Mesodermal cell (in vitro differentiated cells): Measurements from ENCODE around the gene CRELD2.

ENCODE experiments used
- H3K27ac ChIP-seq: 2 replicates; pipeline ENCODE4 v1.7.0; 2013; ENCODE audit warnings: mild to moderate bottlenecking, low read depth, low read length, moderate library complexity; ENCODE audit not compliant: severe bottlenecking
- H3K36me3 ChIP-seq: 2 replicates; pipeline ENCODE4 v1.7.1; 2013; ENCODE audit warnings: mild to moderate bottlenecking, low read length, moderate library complexity; ENCODE audit not compliant: control insufficient read depth, insufficient read depth
- H3K4me1 ChIP-seq: one replicate; pipeline ENCODE4 v1.7.1; 2013; ENCODE audit warnings: mild to moderate bottlenecking, low read length; ENCODE audit not compliant: insufficient read depth, control insufficient read depth, poor library complexity, severe bottlenecking
- H3K4me3 ChIP-seq: 2 replicates; pipeline ENCODE4 v1.7.0; 2013; ENCODE audit warnings: low read length, control low read depth, mild to moderate bottlenecking; ENCODE audit not compliant: insufficient read depth, poor library complexity, severe bottlenecking; ENCODE audit errors: extremely low read depth
- H3K9me3 ChIP-seq: 2 replicates; pipeline ENCODE4 v1.7.1; 2013; ENCODE audit warnings: mild to moderate bottlenecking, low read length, moderate library complexity; ENCODE audit not compliant: control insufficient read depth
- WGBS, 2 experiments: methylation state at CpG; one replicate each; pipeline ENCODE4 v1.1.5; 2013; ENCODE audit warnings: missing lambda C conversion rate in 2 of 2; ENCODE audit not compliant: insufficient coverage in 2 of 2; 5-methylcytosine and 5-hydroxymethylcytosine counted together

CRELD2 gene

GRCh38 chr22:49966041-49966773 is 47.8 kb downstream of the CRELD2 start:
- Histone ChIP-seq H3K27ac (no peak overlapping the region), H3K36me3 (peaks cover 28% of the 10 kb centered on the region), H3K4me1 (peaks cover 21% of the 10 kb centered on the region), H3K9me3 (no peaks in the 10 kb centered on the region), H3K4me3 (no peak overlapping the region)
- 91 to 95% methylated on average over 9 to 11 of the region's 11 CpGs for WGBS, 2 experiments

GRCh38 chr22:49966774-49967705 is 48.6 kb downstream of the CRELD2 start:
- peaks cover 28% of the 10 kb centered on the region for H3K36me3 ChIP-seq
- no peaks in the 10 kb centered on the region for H3K9me3 ChIP-seq
- peaks cover 21% of the 10 kb centered on the region for H3K4me1 ChIP-seq
- no peak overlapping the region for H3K4me3 ChIP-seq
- 86 to 90% methylated on average over 32 to 36 of the region's 36 CpGs for WGBS, 2 experiments
- peak overlapping the region; percentile 29 for H3K27ac ChIP-seq

GRCh38 chr22:49967706-49968208 is 49.3 kb downstream of the CRELD2 start:
- peaks cover 19% of the 10 kb centered on the region for H3K4me1 ChIP-seq
- peak overlapping the region; percentile 29 for H3K27ac ChIP-seq
- H3K9me3 ChIP-seq = no peaks in the 10 kb centered on the region
- WGBS, 2 experiments = 79 to 82% methylated on average over 18 of the region's 18 CpGs
- H3K4me3 ChIP-seq = no peak overlapping the region
- peaks cover 25% of the 10 kb centered on the region for H3K36me3 ChIP-seq

DNA sequence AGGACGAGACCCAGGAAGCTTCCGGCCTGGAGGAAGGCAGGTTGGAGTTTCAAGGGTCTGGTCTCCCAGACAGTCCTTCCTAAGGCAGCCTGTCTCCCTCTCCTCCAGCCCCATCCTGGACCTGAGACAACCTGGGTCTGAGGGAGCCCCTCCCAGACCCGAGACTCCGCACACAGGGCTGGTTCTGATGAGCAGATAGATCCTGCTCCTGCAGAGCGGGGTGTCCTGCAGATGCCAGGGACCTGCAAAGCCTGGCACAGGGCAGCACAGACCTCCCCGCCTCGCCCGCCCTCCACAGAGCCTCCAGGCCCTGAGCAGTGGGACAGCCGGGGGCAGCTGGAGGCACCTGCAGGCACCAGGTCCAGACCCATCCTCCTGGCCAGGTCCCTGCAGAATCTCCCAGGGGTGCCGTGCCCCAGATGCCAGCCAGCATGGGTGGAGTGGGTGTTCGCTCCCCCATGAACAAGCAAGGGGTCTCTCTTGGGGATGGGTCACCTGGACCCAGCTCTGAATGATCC is 49.9 kb downstream of the CRELD2 start:
- Histone ChIP-seq H3K9me3 (no peaks in the 10 kb centered on the region), H3K4me3 (no peak overlapping the region), H3K4me1 (peaks cover 14% of the 10 kb centered on the region), H3K36me3 (peaks cover 19% of the 10 kb centered on the region), H3K27ac (no peak overlapping the region)
- WGBS, 2 experiments = 97 to 98% methylated on average over 9 to 10 of the region's 11 CpGs

DNA sequence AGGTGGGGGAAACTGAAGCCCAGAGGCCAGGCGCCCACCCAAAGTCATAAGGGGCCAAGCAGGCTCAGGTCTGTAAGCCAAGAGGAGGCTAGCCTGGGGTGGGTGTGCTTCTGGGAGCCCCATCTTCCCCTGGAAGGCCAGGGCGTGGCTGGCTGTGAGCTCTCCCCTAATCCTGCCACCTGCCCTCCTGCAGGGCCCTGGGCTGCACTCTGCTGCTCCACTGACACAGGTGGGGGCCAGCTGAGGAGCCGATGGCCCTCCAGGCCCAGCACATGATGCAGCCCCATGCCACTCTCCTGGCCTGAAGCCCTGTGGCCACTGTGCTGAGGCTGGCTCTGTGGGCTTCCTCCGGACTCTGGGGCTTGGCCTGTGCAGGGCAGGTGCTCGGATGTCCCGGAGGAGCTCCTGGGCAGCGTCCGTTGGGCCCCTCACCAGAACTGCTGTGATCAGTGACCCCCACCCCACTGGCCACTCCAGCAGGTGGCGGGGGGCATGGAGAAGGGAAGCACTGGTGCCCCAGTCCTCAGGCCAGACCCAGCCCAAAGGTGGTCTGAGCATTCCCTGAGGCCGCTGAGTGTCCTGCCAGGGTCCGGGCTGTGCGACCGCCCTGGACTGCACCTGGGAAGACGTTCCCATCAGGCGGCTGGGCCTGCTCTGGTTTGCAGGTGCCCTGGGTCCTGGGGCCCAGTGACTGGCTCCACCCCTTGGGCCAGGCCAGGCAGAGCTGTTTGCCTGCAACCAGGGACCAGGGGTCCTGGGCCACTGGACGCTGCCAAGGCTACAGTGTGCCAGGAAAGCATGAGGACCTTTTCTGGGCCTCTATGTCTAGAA is 50.6 kb downstream of the CRELD2 start:
- 94% methylated on average over 12 to 16 of the region's 16 CpGs for WGBS, 2 experiments
- Histone ChIP-seq H3K4me1 (peaks cover 11% of the 10 kb centered on the region), H3K4me3 (no peak overlapping the region), H3K27ac (no peak overlapping the region), H3K36me3 (peaks cover 12% of the 10 kb centered on the region), H3K9me3 (no peaks in the 10 kb centered on the region)

DNA sequence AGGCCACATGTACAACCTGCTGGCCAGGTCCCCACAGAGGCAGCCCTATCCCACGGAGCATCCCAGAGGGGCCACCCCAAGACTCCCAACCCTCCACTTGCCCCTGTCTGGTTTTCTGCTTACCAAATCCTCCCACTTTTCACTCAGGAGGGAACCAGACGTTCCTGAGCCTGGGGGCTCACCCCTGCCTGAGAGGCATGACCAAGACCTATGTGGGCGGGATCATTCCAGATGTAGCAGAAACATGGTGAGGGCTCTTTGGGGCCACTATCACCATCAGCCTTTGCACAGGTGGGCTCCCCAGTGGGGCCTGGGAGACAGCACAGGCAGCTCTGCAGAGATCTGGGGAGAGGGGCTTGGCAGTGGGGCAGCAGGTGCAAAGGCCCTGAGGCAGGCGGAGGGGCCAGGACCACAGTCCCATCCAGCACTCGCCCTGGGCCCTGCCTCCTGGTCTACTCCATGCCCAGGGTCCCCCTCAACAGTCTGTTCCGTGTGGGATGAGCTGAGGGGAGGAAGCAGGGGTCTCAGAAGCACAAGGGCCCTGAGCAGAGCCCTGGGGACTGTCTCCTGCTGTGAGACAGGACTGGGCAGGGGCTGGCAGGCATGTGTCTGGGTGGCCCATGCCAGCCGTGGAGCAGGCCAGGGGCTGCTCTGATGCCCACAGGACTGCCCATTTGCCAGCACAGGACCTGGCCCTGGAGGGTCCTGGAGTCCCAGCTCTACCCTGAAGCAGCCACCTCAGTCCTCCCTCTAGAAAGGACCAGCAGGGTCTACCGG is 51.5 kb downstream of the CRELD2 start:
- peak overlapping the region; percentile 1 for H3K27ac ChIP-seq
- WGBS, 2 experiments = 49 to 79% methylated on average over 4 to 7 of the region's 8 CpGs

GRCh38 chr22:49970528-49971231 is 52.2 kb downstream of the CRELD2 start:
- H3K9me3 ChIP-seq = no peaks in the 10 kb centered on the region
- peaks cover 11% of the 10 kb centered on the region for H3K4me1 ChIP-seq
- H3K27ac ChIP-seq = peak overlapping the region; percentile 1
- WGBS, 2 experiments = 19% methylated on average over 25 to 26 of the region's 32 CpGs
- peak overlapping the region; percentile 42 for H3K4me3 ChIP-seq
- H3K36me3 ChIP-seq = no peaks in the 10 kb centered on the region

More for the DNA sequence above, 51.5 kb downstream of the CRELD2 start:
- H3K4me3 ChIP-seq = no peak overlapping the region
- H3K4me1 ChIP-seq = peaks cover 11% of the 10 kb centered on the region
- no peaks in the 10 kb centered on the region for H3K9me3 ChIP-seq
- peaks cover 4% of the 10 kb centered on the region for H3K36me3 ChIP-seq

- H3K4me3 ChIP-seq = peak overlapping the region; percentile 42
Measured at GRCh38 chr22:49971232-49972162, 53.1 kb downstream of the CRELD2 start.

More at GRCh38 chr22:49971232-49972162, 53.1 kb downstream of the CRELD2 start:
- WGBS, 2 experiments = 10% methylated on average over 45 to 68 of the region's 81 CpGs
- Histone ChIP-seq H3K9me3 (no peaks in the 10 kb centered on the region), H3K27ac (no peak overlapping the region), H3K4me1 (peaks cover 11% of the 10 kb centered on the region), H3K36me3 (no peaks in the 10 kb centered on the region)
